NCI-H1417 treated with DMSO at 0.1 percent for 48 hours (cell line): ENCODE results near the gene SLC13A4.
"Not testable (repeated sequence)": the region's sequence is repeated elsewhere in the genome, so short reads cannot be mapped to it uniquely, and the experiment has no call there.

Experiments
- DNase-seq: peaks from one replicate; lab custom pipeline; 2025; lab: John Stamatoyannopoulos, UW

Gene SLC13A4

GRCh38 chr7:135662123-135662372 lies 65.9 kb downstream of the SLC13A4 start:
- no peak for DNase-seq

- peak; percentile 78 for DNase-seq
Observed at GRCh38 chr7:135661311-135662122, 66.5 kb downstream of the SLC13A4 start.

- no peak for DNase-seq
Observed at GRCh38 chr7:135659159-135659846, 68.7 kb downstream of the SLC13A4 start.

- no peak for DNase-seq
Observed at GRCh38 chr7:135658564-135658963, 69.4 kb downstream of the SLC13A4 start.

- DNase-seq: peak; percentile 92
Observed at GRCh38 chr7:135653340-135654080, 74.5 kb downstream of the SLC13A4 start.

- no peak for DNase-seq
Observed at GRCh38 chr7:135650831-135651573, 77.0 kb downstream of the SLC13A4 start.

- DNase-seq: no peak
Observed at GRCh38 chr7:135648235-135648634, 79.8 kb downstream of the SLC13A4 start.

- DNase-seq: no peak
Observed at GRCh38 chr7:135647755-135648154, 80.2 kb downstream of the SLC13A4 start.

GRCh38 chr7:135645296-135645904 lies 82.6 kb downstream of the SLC13A4 start:
- DNase-seq: no peak

- no peak for DNase-seq
Observed at GRCh38 chr7:135644729-135645128, 83.3 kb downstream of the SLC13A4 start.

- no peak for DNase-seq
Observed at GRCh38 chr7:135644154-135644553, 83.8 kb downstream of the SLC13A4 start.

- DNase-seq: not testable (repeated sequence)
Observed at GRCh38 chr7:135639690-135640089, 88.3 kb downstream of the SLC13A4 start.

- no peak for DNase-seq
Observed at GRCh38 chr7:135634191-135634878, 93.7 kb downstream of the SLC13A4 start.
